C4-2B (cell line): Measurements from ENCODE around the gene TEX55.

Experiments
- ZFX ChIP-seq: fragments of 450-650 bp; IDR thresholded peaks from 2 replicates; pipeline ENCODE4 v1.6.1; 2017
- TF ChIP-seq, protein P1 (sequence below): fragments of 450-650 bp; conservative IDR thresholded peaks from 2 replicates; pipeline ENCODE4 v1.5.1; 2017; ENCODE audit warnings: mild to moderate bottlenecking

DNA sequence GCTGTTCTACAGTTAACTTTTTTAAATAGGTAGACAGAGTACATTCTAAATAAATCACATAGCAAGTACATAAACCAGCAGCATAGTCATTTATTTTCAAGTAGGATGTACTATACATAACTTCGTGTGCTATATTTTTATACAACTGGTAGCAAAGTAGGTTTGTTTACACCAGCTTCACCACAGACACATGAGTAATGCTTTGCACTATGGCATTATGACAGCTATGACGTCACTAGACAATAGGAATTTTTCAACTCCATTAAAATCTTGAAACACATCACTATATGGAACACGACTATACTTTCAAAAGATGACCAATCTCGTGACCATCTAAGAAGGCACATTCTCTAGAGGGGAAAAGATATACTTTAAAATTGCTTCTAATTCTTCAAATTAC, 3.5 kb downstream of the TEX55 start:
- TF ChIP-seq, protein P1, sequence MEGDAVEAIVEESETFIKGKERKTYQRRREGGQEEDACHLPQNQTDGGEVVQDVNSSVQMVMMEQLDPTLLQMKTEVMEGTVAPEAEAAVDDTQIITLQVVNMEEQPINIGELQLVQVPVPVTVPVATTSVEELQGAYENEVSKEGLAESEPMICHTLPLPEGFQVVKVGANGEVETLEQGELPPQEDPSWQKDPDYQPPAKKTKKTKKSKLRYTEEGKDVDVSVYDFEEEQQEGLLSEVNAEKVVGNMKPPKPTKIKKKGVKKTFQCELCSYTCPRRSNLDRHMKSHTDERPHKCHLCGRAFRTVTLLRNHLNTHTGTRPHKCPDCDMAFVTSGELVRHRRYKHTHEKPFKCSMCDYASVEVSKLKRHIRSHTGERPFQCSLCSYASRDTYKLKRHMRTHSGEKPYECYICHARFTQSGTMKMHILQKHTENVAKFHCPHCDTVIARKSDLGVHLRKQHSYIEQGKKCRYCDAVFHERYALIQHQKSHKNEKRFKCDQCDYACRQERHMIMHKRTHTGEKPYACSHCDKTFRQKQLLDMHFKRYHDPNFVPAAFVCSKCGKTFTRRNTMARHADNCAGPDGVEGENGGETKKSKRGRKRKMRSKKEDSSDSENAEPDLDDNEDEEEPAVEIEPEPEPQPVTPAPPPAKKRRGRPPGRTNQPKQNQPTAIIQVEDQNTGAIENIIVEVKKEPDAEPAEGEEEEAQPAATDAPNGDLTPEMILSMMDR, result no peak
- TF ChIP-seq ZFX, result no peak
